Measurements from ENCODE around the gene LRRC59. TPM values are rescaled to one million over a fixed set of nuclear protein-coding genes. Genes with fewer than 3 reads are reported as not detected.

Gene LRRC59
- total and polyA plus RNA-seq, 2 of the 13 experiments (the other 11 are each of a cell fraction or from before 2014, with no cell fraction given): 87.3 to 222 TPM

GRCh38 chr17:50355701-50356341 is 41.5 kb downstream of the LRRC59 start:
- 95% methylated on average over 14 of the region's 20 CpGs for WGBS (ENCODE audit: low lambda C conversion rate)
- Histone ChIP-seq H3K4me3 (replicated peaks in 1 of 3; ENCODE audit: insufficient read depth in 1 of 3, low read depth in 2 of 3, low read length in 3 of 3) (no peak overlapping the region), H3K4me1 (ENCODE audit: insufficient read depth, low read length) (peaks cover 15% of the 10 kb centered on the region), H3K9me3 (ENCODE audit: low read length) (no peaks in the 10 kb centered on the region), H3K4me2 (ENCODE audit: low read depth, low read length) (no peak overlapping the region), H3K27ac (ENCODE audit: extremely low read length, insufficient read depth, low read length) (no peak overlapping the region), H3K79me2 (ENCODE audit: insufficient read depth, low read length) (no peaks in the 10 kb centered on the region), H3K9ac (ENCODE audit: insufficient read depth, low read depth, low read length) (no peak overlapping the region), H2AFZ (ENCODE audit: low read length) (no peak overlapping the region), H3K36me3 (replicated peaks in 1 of 2; ENCODE audit: control insufficient read depth in 1 of 2, insufficient read depth in 2 of 2, low read length in 2 of 2) (peaks cover 35 to 56% of the 10 kb centered on the region in 2 experiments), H3K27me3 (ENCODE audit: control insufficient read depth in 1 of 2, insufficient read depth in 2 of 2, low read length in 2 of 2) (no peaks in the 10 kb centered on the region), H4K20me1 (ENCODE audit: insufficient read depth, low read length) (no peaks in the 10 kb centered on the region)
- CTCF ChIA-PET (ENCODE audit: low intra/inter-chr PET ratio, low total read pairs): no interaction called here
- ATAC-seq (no peak), DNase-seq (ENCODE audit: low spot score) (no peak), FAIRE-seq (no peak)
- in situ Hi-C loops (cut with HindIII; ENCODE audit: extremely low pct_ligation_motif_present, low pct_unique_long_range_greater_than_20kb) (no loop called here), intact Hi-C loops (cut with micrococcal nuclease; ENCODE audit: unreplicated experiment) (no loop called here)
- BruUV-seq (replicated peaks): no TSS peak
- POLR2A ChIA-PET: no interaction called here
- TF ChIP-seq ZNF142 (CRISPR knock-in tag; IDR thresholded peaks at IDR 0.05) (no peak), ZNF710 (CRISPR knock-in tag; IDR thresholded peaks at IDR 0.05; ENCODE audit: borderline replicate concordance) (no peak), RBM39 (IDR thresholded peaks at IDR 0.05; ENCODE audit: low read depth, low read length, poor library complexity, severe bottlenecking) (no peak), AGO1 (IDR thresholded peaks at IDR 0.05; ENCODE audit: low read depth, low read length, poor library complexity, severe bottlenecking) (peak; percentile 8), NBN (conservative IDR thresholded peaks at IDR 0.05) (no peak), POLR2A (IDR thresholded peaks at IDR 0.05; ENCODE audit: insufficient read depth in 1 of 2, low read depth in 2 of 2, low read length in 2 of 2) (peak in 1 of 2 experiments; percentile 23; a peak in 1 of 4 replicates)

All from HepG2 (cell line).